HG03139 (cell line): ENCODE data around the gene LRP8.

Experiments used
- ATAC-seq: cut with Tn5 transposase; IDR thresholded peaks from one replicate; pipeline ENCODE4 v1.9.1; 2021; ENCODE audit not compliant: unreplicated experiment

LRP8 gene

DNA sequence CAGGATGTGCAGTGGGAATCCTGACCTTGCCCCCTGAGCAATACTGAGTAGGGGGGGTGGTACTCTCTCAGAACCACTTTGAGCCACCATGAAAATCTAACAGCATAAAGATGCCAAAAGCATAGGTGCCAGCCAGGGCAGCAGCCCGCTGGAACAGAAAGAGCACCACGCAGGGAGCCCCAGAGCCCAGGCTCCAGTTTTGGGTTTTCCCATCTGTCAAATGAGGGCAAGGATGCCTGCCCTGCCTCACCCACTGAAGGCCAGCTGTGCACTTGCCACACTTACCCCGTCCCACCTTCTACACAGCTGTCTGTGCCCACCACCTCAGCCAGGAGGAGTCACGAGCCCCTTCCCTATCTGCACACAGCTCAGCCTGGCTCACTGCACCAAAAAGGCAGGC, 20.8 kb downstream of the LRP8 start:
- ATAC-seq = no peak

DNA sequence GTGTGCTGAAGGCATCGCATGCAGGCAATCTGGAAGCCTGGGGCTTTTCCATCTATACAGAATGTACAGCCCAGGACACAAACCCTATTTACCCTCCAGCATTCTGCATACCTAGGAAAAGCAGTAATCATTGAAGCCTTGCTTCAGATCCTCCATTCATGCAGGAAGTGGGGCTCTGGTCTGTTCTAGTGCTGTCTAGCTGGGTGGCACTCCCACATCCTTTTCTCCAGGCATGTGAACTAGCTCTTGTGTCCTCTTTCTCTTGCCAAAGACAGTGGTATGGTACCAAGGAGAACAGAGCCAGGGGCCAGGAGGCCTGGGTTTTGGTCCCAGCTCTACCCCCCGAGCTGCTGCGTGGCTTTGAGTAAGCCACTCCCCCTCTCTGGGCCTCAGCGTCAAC, 21.7 kb downstream of the LRP8 start:
- no peak for ATAC-seq

DNA sequence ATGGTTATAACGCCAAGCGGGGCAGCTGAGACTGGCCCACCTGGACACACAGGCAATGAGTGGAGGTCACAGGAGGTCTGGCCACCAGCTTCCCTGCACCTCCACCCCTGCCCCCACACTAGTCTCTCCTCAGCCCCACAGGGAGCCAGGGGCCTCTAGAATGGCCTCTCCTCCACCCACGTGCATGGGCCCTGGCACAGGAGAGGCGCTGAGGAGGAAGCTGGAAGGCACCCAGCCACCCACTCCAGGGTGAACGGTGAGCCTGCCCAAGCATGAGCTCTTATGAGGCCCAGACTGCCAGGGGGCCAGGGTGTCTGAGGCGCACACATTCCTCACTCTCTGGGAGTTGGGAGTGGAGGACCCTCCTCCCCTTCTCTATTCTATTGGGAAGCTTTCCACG, 22.2 kb downstream of the LRP8 start:
- ATAC-seq = no peak

DNA sequence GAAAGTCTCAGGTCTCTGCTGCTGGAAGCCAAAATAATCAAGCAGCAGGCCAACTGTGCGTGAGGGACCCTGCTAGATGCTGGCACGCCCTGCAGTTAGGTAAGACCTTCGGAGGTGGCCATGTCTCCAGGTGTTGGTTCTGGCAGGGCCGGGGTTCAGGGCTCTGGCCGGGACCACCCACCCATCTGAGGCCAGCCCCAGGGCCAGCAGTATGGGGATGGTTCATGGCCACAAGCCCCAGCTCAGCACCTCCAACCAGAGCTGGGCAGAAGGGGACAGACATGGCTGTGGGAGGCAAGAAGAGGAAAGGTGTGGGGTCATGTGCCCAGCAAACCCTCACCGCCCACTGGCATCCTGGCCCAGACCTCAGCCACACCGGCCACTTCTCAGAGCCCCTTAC, 23.3 kb downstream of the LRP8 start:
- no peak for ATAC-seq

DNA sequence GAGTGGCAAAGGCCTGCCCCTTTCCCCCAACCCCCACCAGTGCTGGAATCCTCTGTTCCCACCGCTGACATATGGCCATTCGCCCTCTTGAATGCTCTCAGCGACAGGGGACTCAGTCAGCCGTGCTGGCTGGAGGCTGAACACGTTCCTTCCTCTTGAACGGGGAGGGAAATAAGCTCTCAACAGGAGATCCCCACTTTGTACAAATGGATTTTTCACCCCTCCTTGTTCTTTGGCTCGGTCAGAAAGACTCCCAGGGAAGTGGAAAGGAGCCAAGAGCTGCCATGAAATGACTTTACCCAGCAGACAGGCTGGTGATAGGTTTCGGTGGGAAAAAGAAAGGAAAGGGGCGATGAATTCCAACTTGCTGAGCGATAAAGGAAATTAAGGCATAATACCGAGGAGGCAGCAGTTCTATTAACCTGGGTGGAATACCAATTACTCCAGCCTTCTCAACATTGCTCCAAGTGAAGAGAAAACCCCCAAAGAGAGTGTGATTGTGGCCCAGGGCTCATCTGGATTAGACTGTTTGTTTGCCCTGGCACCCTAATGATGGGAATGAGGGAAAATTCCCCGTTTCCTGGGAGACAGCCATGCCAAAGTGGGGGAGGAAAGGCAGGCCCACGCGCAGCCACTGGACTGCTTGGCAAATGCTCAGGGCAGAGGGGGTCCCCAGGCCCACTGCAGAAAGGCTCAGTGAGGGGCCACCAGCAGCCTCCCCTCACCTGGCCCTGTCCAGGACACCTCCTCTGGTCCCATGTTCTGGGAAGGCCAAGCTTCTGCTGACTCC, 23.9 kb downstream of the LRP8 start:
- ATAC-seq = no peak

DNA sequence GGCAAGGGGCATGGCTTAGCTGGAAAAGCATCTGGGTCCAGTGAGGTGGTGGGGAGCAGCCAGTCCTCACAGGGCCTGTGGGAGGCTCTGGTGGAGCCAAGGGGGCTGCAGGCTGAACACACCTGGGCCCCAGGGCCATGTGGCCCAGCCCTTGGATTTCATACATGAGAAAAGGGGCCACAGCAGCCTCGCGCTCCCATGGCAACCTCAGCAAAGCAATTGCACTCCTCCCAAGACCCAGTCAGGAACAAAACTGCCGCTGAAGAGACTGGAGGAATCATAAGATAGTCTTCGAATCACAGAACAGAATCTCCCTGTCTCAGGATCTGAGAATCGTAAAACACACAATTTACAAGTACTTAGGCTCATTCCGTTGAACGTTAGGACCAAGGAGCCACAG, 24.6 kb downstream of the LRP8 start:
- no peak for ATAC-seq

DNA sequence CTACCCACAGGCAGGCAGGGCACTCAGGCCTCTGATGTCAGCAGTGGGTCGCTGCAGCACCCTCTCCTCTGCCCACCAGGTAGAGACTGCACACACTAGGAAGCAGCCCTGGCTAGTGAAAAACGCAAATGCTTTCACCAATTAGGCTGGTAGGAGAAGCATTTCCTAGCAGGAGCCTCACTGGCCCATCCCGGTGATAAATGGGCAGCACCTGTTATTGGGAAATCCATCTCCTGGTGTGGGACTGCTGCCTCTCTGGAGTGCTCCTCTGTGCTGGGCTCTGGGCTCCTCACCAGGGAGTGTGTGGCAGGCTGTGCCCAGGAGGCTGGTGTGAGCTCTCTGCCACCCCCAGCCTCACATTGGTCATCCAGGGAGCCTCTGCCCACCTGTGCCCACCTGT, 28.6 kb downstream of the LRP8 start:
- no peak for ATAC-seq

DNA sequence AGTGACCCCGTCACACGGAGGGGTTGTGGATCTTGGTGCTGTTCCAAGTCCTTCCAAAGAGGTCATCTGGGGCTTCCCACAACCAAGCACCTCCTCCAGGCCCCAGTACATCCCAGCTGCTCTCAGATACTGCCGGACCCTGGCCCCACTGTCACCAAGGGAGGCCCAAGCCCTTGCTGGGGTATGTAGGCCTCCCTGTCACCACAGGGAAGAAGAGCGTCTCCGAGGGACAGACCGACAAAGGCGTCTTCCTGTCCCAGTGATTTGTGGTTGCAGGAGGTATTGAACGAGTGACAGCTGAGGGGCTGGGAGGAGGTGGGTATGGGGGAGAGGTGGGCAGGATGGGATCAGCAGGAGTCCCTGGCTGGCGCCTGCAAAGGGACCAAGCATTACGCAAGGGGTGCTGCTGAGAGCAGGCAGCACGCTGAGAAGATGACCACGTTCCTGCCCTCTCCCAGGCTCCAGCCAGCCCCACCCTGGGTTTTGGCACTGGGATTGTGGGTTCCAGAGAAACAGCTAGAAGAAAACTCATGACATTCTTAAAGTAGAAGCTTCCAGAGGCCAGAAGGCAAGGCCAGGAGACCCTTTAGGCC, 29.7 kb downstream of the LRP8 start:
- no peak for ATAC-seq

DNA sequence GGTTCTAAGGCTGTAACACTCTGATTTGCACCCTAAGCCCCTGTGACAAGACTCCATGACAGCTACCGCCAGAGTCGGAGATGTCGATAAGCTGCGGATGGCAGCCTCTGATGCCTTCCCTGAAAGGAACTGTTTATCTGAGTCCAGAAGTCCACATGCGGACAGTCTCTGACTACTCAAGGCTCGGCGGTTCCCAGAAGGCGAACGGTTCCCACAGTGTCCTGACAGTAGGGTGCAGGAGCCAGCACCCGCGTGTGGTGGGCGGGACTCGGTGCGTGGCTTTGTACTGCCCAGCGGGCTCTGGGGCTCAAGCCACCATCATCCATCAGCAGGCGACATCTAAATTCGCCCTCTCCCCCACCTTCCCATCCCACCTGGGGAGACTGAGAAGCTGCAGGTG, 30.7 kb downstream of the LRP8 start:
- no peak for ATAC-seq

DNA sequence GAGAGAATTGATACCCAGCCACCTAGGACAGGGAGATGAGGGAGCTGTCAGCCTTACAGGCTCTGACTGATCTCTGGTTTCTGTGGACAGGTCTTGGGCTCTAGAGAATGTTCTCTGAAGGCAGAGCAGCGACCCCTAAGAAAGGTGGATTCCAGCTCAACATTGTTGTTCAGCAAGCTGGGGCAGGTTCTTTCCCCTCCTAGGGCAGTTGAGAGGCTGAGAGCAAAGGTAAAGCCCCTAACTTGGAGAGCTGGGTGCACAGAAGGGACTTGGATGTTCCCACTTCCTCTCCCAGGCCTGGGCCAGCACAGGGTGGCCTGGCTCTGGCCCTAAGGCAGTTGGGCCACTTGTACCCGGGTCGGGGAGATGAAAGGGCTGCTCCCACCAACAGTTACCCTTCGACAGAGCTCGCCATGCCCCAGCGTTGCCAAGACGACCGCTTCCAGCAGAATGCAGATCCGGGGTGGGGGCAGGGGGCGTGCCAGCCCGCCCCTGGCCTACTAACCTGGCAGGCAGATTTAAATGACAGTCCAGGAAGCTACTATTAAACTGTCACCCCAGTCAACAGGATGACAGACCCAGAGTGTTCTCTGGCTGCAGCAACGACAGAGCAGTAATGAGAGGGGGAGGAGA, 31.6 kb downstream of the LRP8 start:
- no peak for ATAC-seq

DNA sequence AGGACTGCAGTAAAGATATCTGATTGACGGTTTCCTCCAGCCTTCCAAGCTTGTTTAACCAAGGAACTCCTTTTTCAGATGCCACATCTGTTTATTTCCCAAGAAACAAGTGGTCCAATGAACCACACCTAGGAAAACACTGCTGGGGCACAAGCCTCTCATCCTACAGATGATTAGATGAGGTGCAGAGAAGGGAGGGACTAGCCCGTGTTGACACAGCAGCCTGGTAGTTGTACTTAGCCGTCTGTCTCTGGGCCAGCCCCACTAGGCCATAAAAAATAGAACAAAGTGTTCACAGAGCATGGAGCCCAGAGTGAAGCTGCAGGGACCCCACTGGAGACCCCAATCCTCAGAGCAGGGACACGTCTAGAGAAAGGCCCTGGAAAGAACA, 32.1 kb downstream of the LRP8 start:
- no peak for ATAC-seq

DNA sequence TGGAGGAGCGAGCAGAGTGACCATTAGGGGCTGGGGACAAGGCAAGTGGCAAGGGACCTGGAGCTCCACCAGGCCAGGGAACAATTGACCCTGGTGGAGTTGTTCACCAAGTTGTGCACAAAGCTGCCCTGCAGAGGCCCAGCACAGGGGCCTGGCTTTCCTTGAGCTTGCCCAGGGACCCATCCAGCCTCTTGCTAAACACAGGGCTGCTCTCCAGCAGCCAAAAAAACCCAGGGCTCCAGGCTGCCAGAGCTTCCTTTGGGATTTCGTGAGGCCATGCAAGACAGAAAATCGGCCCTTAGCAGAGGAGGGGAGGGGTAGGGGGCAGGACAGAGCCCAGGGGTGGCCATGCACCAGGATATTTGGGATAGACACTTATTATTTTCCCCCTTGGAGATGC, 32.6 kb downstream of the LRP8 start:
- ATAC-seq = no peak

DNA sequence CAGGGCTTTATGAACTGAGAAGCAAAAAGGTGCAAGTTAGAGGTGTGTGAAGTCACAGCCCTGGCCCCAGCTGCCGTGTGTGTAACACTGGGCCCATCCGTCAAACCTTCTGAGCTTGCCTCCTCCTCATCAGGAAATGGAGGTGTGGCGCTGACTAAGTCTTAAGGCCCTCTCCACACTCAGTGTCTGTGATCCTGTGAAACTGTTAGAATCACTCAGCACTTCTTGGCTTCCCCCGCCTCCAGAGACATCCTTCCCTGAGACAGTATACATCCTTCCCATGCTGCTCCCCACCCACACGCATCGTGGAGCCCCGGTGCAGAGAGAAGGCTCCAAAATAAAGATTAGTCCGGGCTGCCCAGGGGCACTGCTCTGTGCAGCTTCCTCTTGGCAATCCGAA, 33.3 kb downstream of the LRP8 start:
- ATAC-seq = no peak

DNA sequence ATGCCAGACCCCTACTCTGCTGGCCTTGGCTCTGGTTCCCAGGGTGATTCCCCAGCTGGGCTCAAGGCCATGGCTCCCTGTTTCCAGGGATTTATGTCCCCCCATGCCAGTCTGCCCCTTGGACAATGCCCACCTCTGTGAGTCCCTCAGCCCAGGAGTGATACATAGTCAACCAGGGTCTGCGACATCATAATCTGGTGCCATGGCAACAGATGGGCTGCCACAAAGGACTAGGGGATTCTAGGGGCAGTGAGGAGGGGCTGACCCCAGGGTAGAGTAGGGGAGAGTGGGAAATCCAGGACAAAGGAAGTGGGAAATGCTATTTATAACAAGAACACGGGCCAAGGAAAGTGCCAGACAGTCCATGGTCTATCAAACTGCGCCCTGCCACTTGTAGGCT, 33.8 kb downstream of the LRP8 start:
- no peak for ATAC-seq

DNA sequence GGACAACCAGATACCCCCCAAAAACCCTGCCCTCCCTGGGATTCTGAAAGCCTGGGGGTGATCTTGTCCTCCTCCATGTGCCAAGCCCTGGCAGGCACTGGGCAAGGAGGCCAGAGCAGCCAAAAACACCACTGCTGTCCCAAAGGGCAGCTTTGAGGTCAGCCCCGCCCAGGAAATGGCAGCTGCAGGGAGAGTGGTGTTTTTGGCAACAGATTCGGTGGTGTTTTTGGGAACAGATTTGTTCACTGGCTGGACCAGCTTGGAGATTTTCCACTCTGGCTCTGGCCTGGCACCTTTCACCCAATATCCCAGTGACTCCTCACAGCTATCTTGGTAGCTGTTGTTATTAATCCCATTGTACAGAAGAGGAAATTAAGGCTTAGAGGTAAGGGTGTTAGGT, 34.7 kb downstream of the LRP8 start:
- no peak for ATAC-seq

DNA sequence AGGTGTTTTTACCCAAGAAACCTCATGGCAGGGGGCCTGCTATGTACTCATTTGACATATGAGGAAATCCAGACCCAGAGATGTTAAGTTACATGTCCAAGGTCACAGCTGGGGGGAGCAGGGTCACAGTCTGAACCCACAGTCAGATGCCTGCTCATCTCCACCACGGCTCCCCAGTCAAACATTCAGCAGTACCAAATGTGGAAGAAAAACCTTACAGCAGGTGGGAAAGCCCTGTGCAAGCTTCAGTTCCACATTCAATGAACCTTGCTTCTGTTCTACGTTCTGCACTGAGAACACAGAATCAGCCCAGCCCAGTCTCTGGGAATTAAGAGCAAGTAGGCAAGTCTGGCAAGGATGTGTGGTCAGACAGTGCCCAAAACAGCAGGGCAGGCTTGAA, 35.2 kb downstream of the LRP8 start:
- ATAC-seq = no peak

DNA sequence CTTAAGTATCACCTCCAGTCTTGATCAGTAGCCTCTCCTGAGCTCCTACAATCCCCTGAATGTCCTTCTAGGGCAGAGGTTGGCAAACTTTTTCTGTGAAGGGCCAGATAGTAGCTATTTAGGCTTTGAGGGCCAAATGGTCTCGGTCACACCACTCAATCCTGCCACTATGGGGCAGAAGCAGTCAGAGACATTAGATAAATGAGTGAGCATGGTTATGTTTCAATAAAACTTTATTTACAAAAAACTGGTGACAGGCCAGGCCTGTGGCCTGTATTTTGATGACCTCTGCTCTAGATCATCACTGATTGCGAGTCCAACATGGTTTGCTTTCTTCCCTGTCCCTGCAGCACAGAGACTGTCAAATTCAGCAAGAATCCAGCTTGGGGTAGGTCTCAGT, 36.3 kb downstream of the LRP8 start:
- no peak for ATAC-seq

DNA sequence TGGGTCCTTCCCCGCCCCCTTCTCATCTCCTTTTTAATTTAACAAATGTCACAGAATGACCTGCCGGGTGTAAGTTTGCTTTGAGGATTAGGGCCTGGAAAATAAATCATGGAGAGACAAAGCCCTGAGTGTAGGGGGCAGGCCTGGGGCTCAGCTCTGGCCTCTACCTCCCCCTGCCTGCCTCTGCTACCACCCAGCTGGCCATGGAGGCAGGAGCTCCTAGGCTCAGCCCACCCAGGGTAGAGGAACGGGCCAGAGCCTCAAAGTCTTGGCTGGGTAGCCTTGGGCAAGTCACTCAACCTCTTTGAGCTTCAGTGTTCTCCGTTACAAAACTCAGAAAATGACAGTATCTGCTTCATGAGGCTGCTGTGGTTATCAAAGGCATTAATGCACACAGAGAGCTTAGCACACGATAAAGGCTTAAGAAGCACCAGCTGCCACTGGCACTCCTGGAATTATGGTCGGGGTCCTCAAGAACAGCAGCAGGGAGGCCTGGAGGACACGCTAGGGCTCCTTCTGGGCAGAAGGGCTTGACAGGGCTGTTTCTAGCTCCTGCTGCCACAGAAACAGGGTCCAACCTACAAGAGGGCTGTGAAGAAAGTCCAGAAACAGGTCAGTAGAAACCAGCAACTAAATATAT, 39.0 kb downstream of the LRP8 start:
- ATAC-seq = no peak

DNA sequence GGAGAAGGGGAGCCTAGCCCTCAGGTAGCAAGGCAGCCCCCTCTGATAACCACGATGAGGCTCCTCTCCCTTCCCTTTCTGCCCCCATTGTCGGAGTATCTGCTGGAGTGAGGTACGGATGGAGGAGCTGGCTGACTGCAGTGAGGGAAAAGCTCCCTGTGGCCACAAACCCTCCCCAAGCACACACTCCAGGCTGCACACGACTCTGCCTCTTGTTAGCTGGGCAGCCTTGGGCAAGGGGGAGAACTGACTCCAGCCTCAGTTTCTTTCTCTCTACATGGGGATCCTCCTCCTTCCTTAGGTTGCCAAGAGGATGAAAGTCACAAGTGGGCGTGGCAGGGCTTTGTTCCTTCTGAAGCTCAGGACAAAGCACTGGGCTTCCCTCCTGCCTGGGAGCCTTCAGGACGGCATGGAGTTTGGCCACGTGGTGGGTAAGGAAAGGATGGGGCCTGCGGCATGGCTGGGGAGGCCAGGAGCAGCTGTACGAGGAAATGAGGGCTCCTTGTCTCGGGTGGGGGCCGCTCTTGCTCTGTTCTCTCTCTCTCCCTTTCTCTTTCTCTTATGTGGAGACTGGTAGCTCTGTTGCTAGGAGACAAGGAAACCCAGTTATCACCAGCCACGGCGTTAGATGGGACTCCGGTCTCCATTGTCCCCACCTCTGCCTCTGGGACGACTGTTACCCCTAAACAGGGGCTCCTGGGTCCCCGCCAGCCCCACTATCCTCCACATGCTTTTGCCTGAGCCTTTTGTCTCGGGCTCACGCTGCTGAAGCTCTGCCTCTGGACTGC, 39.7 kb downstream of the LRP8 start:
- no peak for ATAC-seq

DNA sequence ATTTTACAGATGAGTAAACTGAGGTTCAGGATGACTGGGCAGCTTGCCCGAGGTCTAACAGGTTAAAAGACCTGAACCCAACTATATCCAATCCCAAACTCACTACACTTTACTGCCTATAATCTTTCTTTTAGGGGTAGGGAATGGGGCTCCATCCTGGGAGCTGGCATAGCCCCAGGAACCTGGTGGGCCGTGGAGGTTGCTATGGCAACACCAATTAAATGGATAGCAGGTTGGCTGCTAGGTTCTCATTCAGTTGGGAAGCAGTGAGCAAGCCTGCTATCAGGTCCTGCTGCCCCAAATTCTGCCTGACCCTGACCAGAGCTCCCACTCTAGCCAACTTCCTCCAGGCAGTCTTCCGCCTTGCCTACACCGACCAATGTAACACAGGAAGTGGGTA, 40.9 kb downstream of the LRP8 start:
- ATAC-seq = no peak
